HCT116 (cell line): ENCODE data around the gene LRRN2. TPM values are rescaled to one million over a fixed set of nuclear protein-coding genes. Genes with fewer than 3 reads are reported as not detected.

Experiments used
- ATAC-seq: fragments of 200-7000 bp; cut with Tn5 transposase; 2 replicates; pipeline ENCODE4 v1.9.1; 2020; ENCODE audit warnings: mild to moderate bottlenecking, moderate library complexity
- BruUV-seq: library from RNA; stranded (reverse); fragments of 400-500 nt; replicated peaks from 2 replicates; lab custom pipeline; 2021; lab: Mats Ljungman, UMichigan
- CTCF ChIA-PET: fragments of 300-600 bp; sonication (Branson Sonifier 250); formaldehyde crosslinking; loops from one replicate; lab custom pipeline; 2021; ENCODE audit warnings: antibody characterized with exemption; lab: Charles Lee
- POLR2A ChIA-PET: fragments of 300-600, 350-600 bp; sonication (Branson Sonifier 250); formaldehyde crosslinking; loops from one replicate; lab custom pipeline; 2021; ENCODE audit warnings: antibody characterized with exemption; lab: Charles Lee
- RAD21 ChIA-PET, 2 experiments: fragments of 300-600 bp; sonication (Branson Sonifier 250); formaldehyde crosslinking; loops; one replicate each; lab custom pipeline; 2023; ENCODE audit warnings: low total read pairs in 2 of 2; ENCODE audit not compliant: uncharacterized antibody in 2 of 2, unreplicated experiment in 2 of 2, low non-redundant PET in 1 of 2; lab: Charles Lee
- DNase-seq: peaks from one replicate; pipeline ENCODE4 v3.0.0-alpha.2; 2010; ENCODE audit warnings: low read depth, low spot score
- H2AFZ ChIP-seq: fragments of 200-600 bp; shearing (Covaris generic), sonication (generic); 2 replicates; pipeline ENCODE4 v1.6.1; 2017; ENCODE audit warnings: low read depth, mixed run types, mixed read lengths, antibody characterized with exemption, low read length; ENCODE audit not compliant: poor library complexity, severe bottlenecking
- H3K27ac ChIP-seq: 2 replicates; pipeline ENCODE4 v1.5.1; 2012; ENCODE audit warnings: low read depth, low read length
- H3K27me3 ChIP-seq: fragments of 200-600 bp; sonication (generic); 2 replicates; pipeline ENCODE4 v1.6.1; 2016; ENCODE audit warnings: mixed run types, low read length, mixed read lengths; ENCODE audit not compliant: insufficient read depth
- H3K36me3 ChIP-seq, 2 experiments: fragments of 200-500 bp in 1 of 2; fragments of 200-600 bp in 1 of 2; sonication (Bioruptor generic) in 1 of 2; sonication (generic) in 1 of 2; 2 replicates each; pipeline versions ENCODE4 v1.5.1 to v1.6.1; 2014 to 2016; ENCODE audit warnings: low read length in 2 of 2, inconsistent platforms in 1 of 2, mixed read lengths in 1 of 2, mixed run types in 1 of 2; ENCODE audit not compliant: insufficient read depth in 2 of 2, control insufficient read depth in 1 of 2
- H3K4me1 ChIP-seq, 2 experiments: fragments of 200-600 bp in 1 of 2; sonication (generic) in 1 of 2; 2 replicates each; pipeline versions ENCODE4 v1.5.1 to v1.6.1; 2012 to 2017; ENCODE audit warnings: low read length in 2 of 2, inconsistent platforms in 1 of 2, mild to moderate bottlenecking in 1 of 2, mixed read lengths in 1 of 2, mixed run types in 1 of 2, moderate library complexity in 1 of 2; ENCODE audit not compliant: insufficient read depth in 2 of 2, control insufficient read depth in 1 of 2
- H3K4me2 ChIP-seq: fragments of 200-600 bp; sonication (generic); 2 replicates; pipeline ENCODE4 v1.6.1; 2017; ENCODE audit warnings: mixed run types, low read length, mixed read lengths
- H3K4me3 ChIP-seq, 2 experiments: fragments of 200-600 bp in 1 of 2; sonication (generic) in 1 of 2; replicated peaks in 1 of 2; 2 replicates each; pipeline ENCODE4 v1.5.1; 2011 to 2016; ENCODE audit warnings: low read length in 2 of 2, control low read depth in 1 of 2, low read depth in 1 of 2, mild to moderate bottlenecking in 1 of 2, mixed read lengths in 1 of 2, mixed run types in 1 of 2
- H3K79me2 ChIP-seq: fragments of 200-600 bp; sonication (generic); 2 replicates; pipeline ENCODE4 v1.6.1; 2017; ENCODE audit warnings: mild to moderate bottlenecking, mixed run types, low read length, moderate library complexity, mixed read lengths; ENCODE audit not compliant: insufficient read depth
- H3K9ac ChIP-seq: fragments of 200-600 bp; sonication (generic); 2 replicates; pipeline ENCODE4 v1.6.1; 2016; ENCODE audit warnings: low read length, mixed read lengths
- H3K9me2 ChIP-seq: fragments of 200-600 bp; sonication (generic), shearing (Covaris generic); 2 replicates; pipeline ENCODE4 v1.6.1; 2017; ENCODE audit warnings: mixed run types, mild to moderate bottlenecking, moderate library complexity; ENCODE audit not compliant: insufficient read depth
- H3K9me3 ChIP-seq, 2 experiments: fragments of 200-500 bp in 1 of 2; fragments of 200-600 bp in 1 of 2; sonication (Bioruptor generic) in 1 of 2; sonication (generic) in 1 of 2; 2 replicates each; pipeline ENCODE4 v1.6.1; 2014 to 2017; ENCODE audit warnings: low read length in 2 of 2, mixed read lengths in 2 of 2, inconsistent platforms in 1 of 2, low read depth in 1 of 2, mild to moderate bottlenecking in 1 of 2, mixed run types in 1 of 2, moderate library complexity in 1 of 2; ENCODE audit not compliant: control insufficient read depth in 1 of 2, insufficient read depth in 1 of 2
- H4K20me1 ChIP-seq: fragments of 200-600 bp; sonication (generic), shearing (Covaris generic); 2 replicates; pipeline ENCODE4 v1.6.1; 2017; ENCODE audit warnings: mixed run types, mild to moderate bottlenecking, moderate library complexity; ENCODE audit not compliant: insufficient read depth
- ATF3 ChIP-seq: IDR thresholded peaks from 2 replicates; pipeline ENCODE4 v1.6.1; 2012
- CBX3 ChIP-seq: IDR thresholded peaks from 2 replicates; pipeline ENCODE4 v1.6.1; 2012; ENCODE audit warnings: low read depth
- CTCF ChIP-seq, 3 experiments: fragments of 200-600 bp in 1 of 3; sonication (generic) in 1 of 3; IDR thresholded peaks in 2 of 3; conservative IDR thresholded peaks in 1 of 3; 2 replicates each; pipeline ENCODE4 v1.5.1; 2012 to 2017; ENCODE audit warnings: low read depth in 2 of 3, low read length in 2 of 3, antibody characterized with exemption in 1 of 3, borderline replicate concordance in 1 of 3, control low read depth in 1 of 3, mild to moderate bottlenecking in 1 of 3, mixed read lengths in 1 of 3, mixed run types in 1 of 3, moderate library complexity in 1 of 3; ENCODE audit not compliant: insufficient read depth in 1 of 3
- ELF1 ChIP-seq: IDR thresholded peaks from 2 replicates; pipeline ENCODE4 v1.6.1; 2012; ENCODE audit warnings: low read depth, borderline replicate concordance
- EZH2 ChIP-seq: fragments of 200-600 bp; sonication (generic); IDR thresholded peaks from 2 replicates; pipeline ENCODE4 v1.6.1; 2017; ENCODE audit warnings: antibody characterized with exemption, mixed run types
- EZH2phosphoT487 ChIP-seq: fragments of 200-600 bp; IDR thresholded peaks from 2 replicates; pipeline ENCODE4 v1.6.1; 2018; ENCODE audit warnings: antibody characterized with exemption, borderline replicate concordance
- FOSL1 ChIP-seq: IDR thresholded peaks from 2 replicates; pipeline ENCODE4 v1.6.1; 2012; ENCODE audit warnings: low read depth
- POLR2AphosphoS5 ChIP-seq: IDR thresholded peaks from 2 replicates; pipeline ENCODE4 v1.6.1; 2011; ENCODE audit warnings: mild to moderate bottlenecking, low read depth, low read length, moderate library complexity
- REST ChIP-seq: IDR thresholded peaks from 2 replicates; pipeline ENCODE4 v1.6.1; 2012; ENCODE audit warnings: low read depth
- SP1 ChIP-seq: IDR thresholded peaks from 2 replicates; pipeline ENCODE4 v1.6.1; 2012; ENCODE audit warnings: low read depth
- SRF ChIP-seq: IDR thresholded peaks from 2 replicates; pipeline ENCODE4 v1.6.1; 2012; ENCODE audit warnings: low read depth
- ZFX ChIP-seq: fragments of 450-650 bp; IDR thresholded peaks from 2 replicates; pipeline ENCODE4 v1.6.1; 2017
- intact Hi-C: fragments of 100-400 bp; cut with micrococcal nuclease; formaldehyde crosslinking; loops from 2 replicates; pipeline ENCODE4 v1.10.0; 2022
- total RNA-seq: library from RNA; stranded (reverse); gene quantifications from one replicate; pipeline ENCODE4 v1.2.1, GENCODE V29; 2021; ENCODE audit not compliant: unreplicated experiment

Gene LRRN2
- total RNA-seq, 1 experiment from 2014 or later = 3.2 TPM

- no peak overlapping the region for H2AFZ ChIP-seq
- no peaks in the 10 kb centered on the region for H4K20me1 ChIP-seq
- no TSS peak for BruUV-seq
- H3K27me3 ChIP-seq = no peaks in the 10 kb centered on the region
- H3K4me3 ChIP-seq = no peak overlapping the region
- ATAC-seq (no peak), DNase-seq (no peak)
- H3K9me2 ChIP-seq = no peaks in the 10 kb centered on the region
- H3K36me3 ChIP-seq = no peaks in the 10 kb centered on the region
- RAD21 ChIA-PET = no interaction called here
- no peaks in the 10 kb centered on the region for H3K79me2 ChIP-seq
- TF ChIP-seq POLR2AphosphoS5 = no peak
- no peak for TF ChIP-seq FOSL1
- no peak for TF ChIP-seq SP1
- TF ChIP-seq ZFX = no peak
- no peak for TF ChIP-seq CTCF (IDR thresholded peaks at IDR 0.05 in 2 of 3, conservative IDR thresholded peaks at IDR 0.05 in 1 of 3; ENCODE audit: borderline replicate concordance in 1 of 3, insufficient read depth in 1 of 3, low read depth in 2 of 3, low read length in 2 of 3)
- no peak overlapping the region for H3K27ac ChIP-seq
- no peak overlapping the region for H3K9ac ChIP-seq
- POLR2A ChIA-PET = no interaction called here
- intact Hi-C loops = no loop called here
- no peak overlapping the region for H3K4me2 ChIP-seq
- no peaks in the 10 kb centered on the region for H3K9me3 ChIP-seq
- H3K4me1 ChIP-seq = peaks cover 8 to 26% of the 10 kb centered on the region in 2 experiments; a peak in 3 of 4 replicates
- CTCF ChIA-PET = no interaction called here
Observed at GRCh38 chr1:204688776-204689175, 3.2 kb upstream of the LRRN2 start.

GRCh38 chr1:204688007-204688406 lies 2.5 kb upstream of the LRRN2 start:
- H4K20me1 ChIP-seq = no peaks in the 10 kb centered on the region
- ATAC-seq (no peak), DNase-seq (no peak)
- no peaks in the 10 kb centered on the region for H3K9me2 ChIP-seq
- ChIA-PET CTCF (no interaction called here), POLR2A (no interaction called here), RAD21 (no interaction called here)
- no peaks in the 10 kb centered on the region for H3K27me3 ChIP-seq
- H3K36me3 ChIP-seq = no peaks in the 10 kb centered on the region
- intact Hi-C loops = no loop called here
- peaks cover 7 to 24% of the 10 kb centered on the region in 2 experiments; a peak in 3 of 4 replicates for H3K4me1 ChIP-seq
- no peak overlapping the region for H3K4me2 ChIP-seq
- BruUV-seq = no TSS peak
- no peaks in the 10 kb centered on the region for H3K79me2 ChIP-seq
- H2AFZ ChIP-seq = no peak overlapping the region
- no peak overlapping the region for H3K4me3 ChIP-seq
- no peak overlapping the region for H3K27ac ChIP-seq
- H3K9me3 ChIP-seq = no peaks in the 10 kb centered on the region
- no peak overlapping the region for H3K9ac ChIP-seq
- TF ChIP-seq POLR2AphosphoS5 (no peak), EZH2phosphoT487 (no peak), ATF3 (no peak), REST (no peak), ELF1 (no peak), SP1 (no peak), CTCF (IDR thresholded peaks at IDR 0.05 in 2 of 3, conservative IDR thresholded peaks at IDR 0.05 in 1 of 3; ENCODE audit: borderline replicate concordance in 1 of 3, insufficient read depth in 1 of 3, low read depth in 2 of 3, low read length in 2 of 3) (no peak), CBX3 (no peak), EZH2 (no peak), SRF (no peak)
